NCI-H526 (cell line): ENCODE measurements around the gene LYRM2.

Experiments
- DNase-seq, 2 experiments: peaks; one replicate each; lab custom pipeline; 2025; lab: John Stamatoyannopoulos, UW

The LYRM2 gene

GRCh38 chr6:89638320-89639195 lies at the start of gene LYRM2:
Gene LYRM2, minus strand, starts transcription at chr6:89638747. Its CDS starts 31 bp downstream, at chr6:89638716.
- DNase-seq: peak; percentile 92 to 97

- no peak for DNase-seq
Observed at GRCh38 chr6:89688328-89688727, 49.8 kb upstream of the LYRM2 start.

- no peak for DNase-seq
Observed at GRCh38 chr6:89685311-89685710, 46.8 kb upstream of the LYRM2 start.

- no peak for DNase-seq
Observed at GRCh38 chr6:89682991-89683390, 44.4 kb upstream of the LYRM2 start.

GRCh38 chr6:89681983-89682564 lies 43.5 kb upstream of the LYRM2 start:
- DNase-seq: no peak

GRCh38 chr6:89680551-89680950 lies 42.0 kb upstream of the LYRM2 start:
- no peak for DNase-seq

- DNase-seq: no peak
Observed at GRCh38 chr6:89680150-89680549, 41.6 kb upstream of the LYRM2 start.

GRCh38 chr6:89679215-89680120 lies 40.9 kb upstream of the LYRM2 start:
- DNase-seq: no peak

GRCh38 chr6:89678531-89678930 lies 40.0 kb upstream of the LYRM2 start:
- no peak for DNase-seq

GRCh38 chr6:89675949-89676748 lies 37.6 kb upstream of the LYRM2 start:
- no peak for DNase-seq

- no peak for DNase-seq
Observed at GRCh38 chr6:89670935-89671565, 32.5 kb upstream of the LYRM2 start.

- no peak for DNase-seq
Observed at GRCh38 chr6:89669002-89669401, 30.5 kb upstream of the LYRM2 start.

GRCh38 chr6:89667872-89668556 lies 29.5 kb upstream of the LYRM2 start:
- DNase-seq: no peak

GRCh38 chr6:89662659-89663223 lies 24.2 kb upstream of the LYRM2 start:
- no peak for DNase-seq

GRCh38 chr6:89661559-89661958 lies 23.0 kb upstream of the LYRM2 start:
- no peak for DNase-seq

GRCh38 chr6:89660981-89661380 lies 22.4 kb upstream of the LYRM2 start:
- DNase-seq: no peak

- no peak for DNase-seq
Observed at GRCh38 chr6:89657445-89658158, 19.1 kb upstream of the LYRM2 start.

GRCh38 chr6:89655122-89655521 lies 16.6 kb upstream of the LYRM2 start:
- no peak for DNase-seq

- no peak for DNase-seq
Observed at GRCh38 chr6:89650579-89650978, 12.0 kb upstream of the LYRM2 start.

GRCh38 chr6:89649682-89650081 lies 11.1 kb upstream of the LYRM2 start:
- DNase-seq: no peak
